SK-N-SH treated with all-trans-retinoic acid at 6 μM for 48 hours (cell line): ENCODE measurements around the gene AMMECR1L.

ENCODE experiments used
- ATAC-seq: fragments of 200-7000 bp; cut with Tn5 transposase; 3 replicates; pipeline ENCODE4 v1.9.1; 2020; ENCODE audit warnings: mild to moderate bottlenecking, moderate library complexity
- ARNTL ChIP-seq: fragments of 450-650 bp; formaldehyde crosslinking; IDR thresholded peaks from 2 replicates; pipeline ENCODE4 v1.5.0; 2020; ENCODE audit warnings: low read depth, mild to moderate bottlenecking, moderate library complexity, borderline replicate concordance
- BACH2 ChIP-seq: fragments of 250-450 bp; sonication (Bioruptor Pico); IDR thresholded peaks from 2 replicates; pipeline ENCODE4 v1.9.0; 2021; ENCODE audit warnings: mild to moderate bottlenecking, borderline replicate concordance
- CSRNP3 ChIP-seq: fragments of 250-450 bp; sonication (Bioruptor Pico); IDR thresholded peaks from 2 replicates; pipeline ENCODE4 v1.5.1; 2021; ENCODE audit warnings: mild to moderate bottlenecking, moderate library complexity
- ESRRG ChIP-seq: fragments of 250-450 bp; sonication (Bioruptor Pico); IDR thresholded peaks from 2 replicates; pipeline ENCODE4 v1.6.1; 2021; ENCODE audit warnings: mild to moderate bottlenecking
- GLIS3 ChIP-seq: fragments of 250-450 bp; sonication (Bioruptor Pico); IDR thresholded peaks from 2 replicates; pipeline ENCODE4 v1.5.0; 2020; ENCODE audit warnings: mild to moderate bottlenecking, moderate library complexity
- ISL1 ChIP-seq: fragments of 250-450 bp; sonication (Bioruptor Pico); IDR thresholded peaks from 2 replicates; pipeline ENCODE4 v2.1.2; 2022; ENCODE audit warnings: mild to moderate bottlenecking, moderate library complexity
- OSR1 ChIP-seq: fragments of 250-450 bp; sonication (Bioruptor Pico); IDR thresholded peaks from 2 replicates; pipeline ENCODE4 v1.8.0; 2022; ENCODE audit warnings: moderate library complexity, mild to moderate bottlenecking, inconsistent platforms
- PATZ1 ChIP-seq: fragments of 250-450 bp; sonication (Bioruptor Pico); IDR thresholded peaks from 2 replicates; pipeline ENCODE4 v1.8.0; 2020; ENCODE audit warnings: mild to moderate bottlenecking, moderate library complexity, borderline replicate concordance
- RARB ChIP-seq: fragments of 250-450 bp; sonication (Bioruptor Pico); IDR thresholded peaks from 2 replicates; pipeline ENCODE4 v1.8.0; 2021; ENCODE audit warnings: mild to moderate bottlenecking, moderate library complexity
- SNAI2 ChIP-seq: fragments of 250-450 bp; sonication (Bioruptor Pico); IDR thresholded peaks from 2 replicates; pipeline ENCODE4 v1.5.0; 2020; ENCODE audit warnings: mild to moderate bottlenecking, moderate library complexity
- TCF4 ChIP-seq: fragments of 250-450 bp; sonication (Bioruptor Pico); IDR thresholded peaks from 2 replicates; pipeline ENCODE4 v1.8.0; 2021; ENCODE audit warnings: mild to moderate bottlenecking, moderate library complexity, borderline replicate concordance
- TOX ChIP-seq: fragments of 250-450 bp; sonication (Bioruptor Pico); IDR thresholded peaks from 2 replicates; pipeline ENCODE4 v1.8.0; 2021; ENCODE audit warnings: mild to moderate bottlenecking, moderate library complexity, borderline replicate concordance
- TSHZ2 ChIP-seq: fragments of 250-450 bp; sonication (Bioruptor Pico); IDR thresholded peaks from 2 replicates; pipeline ENCODE4 v1.5.0; 2020; ENCODE audit warnings: mild to moderate bottlenecking, moderate library complexity
- ZFP3 ChIP-seq: fragments of 250-450 bp; sonication (Bioruptor Pico); IDR thresholded peaks from 2 replicates; pipeline ENCODE4 v1.5.0; 2020; ENCODE audit warnings: mild to moderate bottlenecking, moderate library complexity
- ZNF565 ChIP-seq: fragments of 450-650 bp; formaldehyde crosslinking; conservative IDR thresholded peaks from 2 replicates; pipeline ENCODE4 v1.5.0; 2020; ENCODE audit warnings: low read depth, mild to moderate bottlenecking, moderate library complexity

Gene AMMECR1L

GRCh38 chr2:127885780-127886592 is at the start of gene AMMECR1L:
AMMECR1L (minus strand) TSS chr2:127885956; CDS start chr2:127874234, 11,722 bp downstream.
- peak; percentile 97 for ATAC-seq

- no peak for ATAC-seq
- no peak for TF ChIP-seq RARB (CRISPR knock-in tag)
- no peak for TF ChIP-seq TCF4
Observed at GRCh38 chr2:127935337-127935736, 49.6 kb upstream of the AMMECR1L start.

GRCh38 chr2:127932199-127932876 is 46.6 kb upstream of the AMMECR1L start:
- TF ChIP-seq TSHZ2 (CRISPR knock-in tag) (no peak), TOX (CRISPR knock-in tag) (no peak), RARB (CRISPR knock-in tag) (no peak), ZNF565 (CRISPR knock-in tag) (no peak), ESRRG (CRISPR knock-in tag) (no peak), GLIS3 (CRISPR knock-in tag) (no peak), BACH2 (CRISPR knock-in tag) (no peak), ZFP3 (no peak)
- TF ChIP-seq, all 23 proteins: peak for 0
- no peak for ATAC-seq

- no peak for TF ChIP-seq ISL1 (CRISPR knock-in tag)
- TF ChIP-seq ARNTL: no peak
- no peak for TF ChIP-seq RARB (CRISPR knock-in tag)
- ATAC-seq: no peak
Observed at GRCh38 chr2:127929449-127929848, 43.7 kb upstream of the AMMECR1L start.

GRCh38 chr2:127927384-127927783 is 41.6 kb upstream of the AMMECR1L start:
- TF ChIP-seq OSR1 (CRISPR knock-in tag) (no peak), CSRNP3 (no peak), ISL1 (CRISPR knock-in tag) (no peak), PATZ1 (CRISPR knock-in tag) (no peak), TSHZ2 (CRISPR knock-in tag) (no peak), SNAI2 (CRISPR knock-in tag) (no peak)
- TF ChIP-seq, all 23 proteins: peak for 0

More at GRCh38 chr2:127927384-127927783, 41.6 kb upstream of the AMMECR1L start:
- no peak for ATAC-seq
